NCI-H69 (cell line): Measurements from ENCODE around the gene GRK3.

Experiments
- DNase-seq: peaks from one replicate; lab custom pipeline; 2025; lab: John Stamatoyannopoulos, UW

GRK3 gene

DNA sequence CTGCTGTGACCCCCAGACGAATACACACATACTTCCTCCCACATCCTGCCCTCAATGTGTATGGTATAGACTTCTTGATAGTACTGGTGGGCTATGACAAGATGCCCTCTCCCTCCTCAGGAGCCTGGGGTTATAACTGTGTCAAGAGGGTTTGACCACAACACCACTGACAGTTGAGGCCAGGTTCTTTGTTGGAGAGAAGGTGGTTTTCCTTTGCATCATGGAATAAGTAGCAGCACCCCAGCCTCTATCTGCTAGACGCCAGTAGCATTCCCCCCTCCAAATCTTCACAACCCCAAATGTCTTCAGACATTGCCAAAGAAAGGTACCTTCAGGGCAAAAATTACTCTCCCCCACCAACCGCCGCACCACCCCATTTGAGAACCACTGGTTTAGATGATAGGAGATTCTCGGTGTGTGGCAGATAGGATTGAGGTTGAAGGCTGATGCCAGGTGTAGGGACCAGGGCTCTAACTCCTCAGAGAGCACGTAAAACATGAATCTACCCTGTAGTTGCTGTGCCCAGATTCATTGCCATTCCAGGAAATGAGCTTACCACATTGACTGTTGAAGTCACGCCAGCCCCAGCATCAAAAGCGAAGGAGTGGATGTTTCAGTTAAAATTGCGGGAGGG, 172.0 kb downstream of the GRK3 start:
- no peak for DNase-seq

DNA sequence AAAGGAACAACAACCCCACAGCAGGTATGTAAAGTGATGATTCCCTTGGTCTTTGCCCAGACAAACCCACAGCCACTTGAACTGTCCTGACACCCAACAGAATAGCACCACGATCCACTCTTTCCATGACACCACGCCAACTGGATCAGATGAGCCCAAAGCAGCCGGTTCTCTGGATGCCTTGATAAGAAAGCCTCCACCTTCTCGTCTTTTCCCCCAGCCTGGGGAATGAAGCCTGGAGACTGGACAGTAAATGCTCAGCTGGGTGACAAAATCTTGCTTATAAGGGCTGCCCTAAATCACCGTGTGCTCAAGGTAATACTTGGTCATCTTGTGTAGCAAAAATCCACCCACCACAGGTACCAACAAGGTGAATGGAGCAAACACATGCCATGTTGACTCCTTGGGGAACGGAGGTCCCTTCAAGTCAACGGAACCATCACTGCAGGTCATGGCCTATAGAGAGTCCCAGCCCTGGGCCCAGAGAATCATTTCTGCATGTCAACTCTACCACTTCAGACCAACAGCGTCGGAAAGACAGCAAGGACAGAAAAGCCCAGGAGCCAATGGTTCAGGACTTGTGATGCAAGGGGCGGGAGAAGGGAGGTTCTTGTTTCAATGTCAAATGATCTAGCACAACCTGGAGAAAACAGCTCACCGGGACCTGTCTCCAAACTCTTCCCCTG, 175.3 kb downstream of the GRK3 start:
- no peak for DNase-seq

DNA sequence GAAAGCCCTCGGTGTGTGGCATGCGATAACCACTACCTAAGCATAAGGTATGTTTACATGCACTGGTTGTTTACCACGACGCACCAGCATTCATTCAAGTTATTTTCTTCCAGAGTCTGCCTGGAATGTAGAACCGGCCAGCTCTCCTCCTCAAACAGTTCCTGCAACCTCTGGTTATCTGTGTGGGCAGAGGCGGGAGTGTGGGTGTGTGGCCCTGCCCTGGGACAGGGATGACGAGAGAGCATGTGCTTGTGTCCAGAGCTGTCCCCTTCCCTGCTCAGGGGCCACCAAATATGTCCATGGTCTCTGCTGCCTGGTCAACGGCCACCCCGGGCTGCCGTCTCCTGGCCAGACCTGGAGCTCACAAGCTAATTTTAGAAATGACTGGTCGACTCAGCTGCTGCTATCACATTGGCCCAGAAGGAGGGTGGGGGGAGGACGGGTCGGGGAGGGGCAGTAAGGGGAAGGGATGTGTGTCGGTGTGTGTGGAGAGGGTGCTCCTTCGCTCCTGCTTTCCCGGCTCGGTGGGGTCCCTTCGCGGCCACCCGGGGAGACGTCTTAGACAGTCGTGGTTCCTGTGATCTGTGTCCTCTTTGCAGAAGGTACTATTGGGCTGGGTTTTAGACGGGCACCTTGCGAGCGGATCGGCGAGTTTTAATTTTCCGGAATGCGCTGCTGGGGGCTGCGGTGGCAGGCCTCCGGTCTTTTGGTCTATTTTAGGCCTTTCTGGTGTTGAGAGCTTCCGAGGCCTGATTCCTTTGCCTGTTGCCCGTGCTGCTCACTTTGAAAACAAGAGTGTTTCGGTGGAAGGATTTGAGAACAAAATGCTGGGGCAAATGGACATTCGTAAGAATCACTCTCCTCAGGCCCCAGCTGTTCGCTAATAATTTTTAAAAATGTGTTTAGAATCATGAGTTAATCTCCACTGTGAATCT, 177.5 kb downstream of the GRK3 start, which contains the start of gene MYO18B:
MYO18B (plus strand) TSS at position 497 of the 935 bp plus-strand sequence. CDS start 18,905 bp downstream, outside the sequence.
- DNase-seq: no peak

DNA sequence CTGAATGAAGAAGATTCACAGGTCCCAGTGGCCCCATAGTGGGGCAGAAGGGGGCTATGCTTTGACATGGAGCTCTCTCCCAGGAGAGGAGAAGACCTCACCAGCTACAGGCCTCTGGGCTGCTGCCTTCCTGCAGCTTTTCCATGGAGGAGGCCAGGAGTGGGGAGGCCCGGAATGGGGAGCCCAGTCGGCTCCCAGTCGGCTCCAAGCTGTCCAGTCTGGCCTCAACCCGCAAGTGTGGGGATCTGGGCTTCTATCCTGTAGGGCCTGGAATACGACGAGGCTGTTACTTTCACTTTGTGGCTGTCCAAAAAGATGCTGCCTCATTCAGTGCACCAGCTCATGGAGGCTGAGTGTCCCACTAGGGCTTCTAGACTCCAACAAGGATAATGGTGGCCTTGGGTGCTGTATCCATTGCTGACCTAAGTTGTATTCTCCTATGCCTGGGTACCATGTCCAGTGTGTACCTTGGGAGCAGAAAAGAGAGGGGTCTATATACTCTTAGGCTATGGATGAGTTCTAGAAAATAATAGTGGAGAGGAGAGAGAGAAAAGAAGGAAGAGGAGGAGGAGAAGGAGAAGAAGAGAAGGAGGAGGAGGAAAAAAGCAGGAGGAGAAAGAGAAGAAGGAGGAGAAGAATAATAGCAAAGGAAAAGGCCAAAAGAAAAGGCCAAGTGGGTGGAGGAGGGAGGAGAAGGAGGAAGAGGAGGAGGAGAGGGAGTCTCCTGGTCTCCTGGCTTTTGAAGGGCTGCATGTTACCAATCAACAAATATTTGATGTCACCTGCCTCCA, 178.6 kb downstream of the GRK3 start:
- DNase-seq: no peak

DNA sequence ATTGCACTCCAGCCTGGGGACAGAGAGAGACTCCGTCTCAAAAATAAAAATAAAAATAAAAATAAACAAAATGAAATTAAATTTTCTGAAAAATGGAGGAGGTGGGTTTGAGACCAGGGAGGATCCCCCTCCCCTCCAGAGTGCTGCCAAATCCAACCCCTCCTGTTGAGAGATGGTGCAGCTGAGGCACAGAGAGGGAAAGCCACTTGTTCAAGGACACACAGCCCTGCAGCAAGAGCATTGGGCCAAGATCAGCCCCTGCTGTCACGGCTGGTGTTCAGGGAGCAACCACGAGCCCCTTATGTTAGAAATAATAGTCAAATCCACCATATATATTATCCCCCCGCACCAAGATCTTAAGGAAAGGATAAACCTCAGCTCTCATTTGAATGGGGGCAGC, 180.2 kb downstream of the GRK3 start:
- DNase-seq: no peak

DNA sequence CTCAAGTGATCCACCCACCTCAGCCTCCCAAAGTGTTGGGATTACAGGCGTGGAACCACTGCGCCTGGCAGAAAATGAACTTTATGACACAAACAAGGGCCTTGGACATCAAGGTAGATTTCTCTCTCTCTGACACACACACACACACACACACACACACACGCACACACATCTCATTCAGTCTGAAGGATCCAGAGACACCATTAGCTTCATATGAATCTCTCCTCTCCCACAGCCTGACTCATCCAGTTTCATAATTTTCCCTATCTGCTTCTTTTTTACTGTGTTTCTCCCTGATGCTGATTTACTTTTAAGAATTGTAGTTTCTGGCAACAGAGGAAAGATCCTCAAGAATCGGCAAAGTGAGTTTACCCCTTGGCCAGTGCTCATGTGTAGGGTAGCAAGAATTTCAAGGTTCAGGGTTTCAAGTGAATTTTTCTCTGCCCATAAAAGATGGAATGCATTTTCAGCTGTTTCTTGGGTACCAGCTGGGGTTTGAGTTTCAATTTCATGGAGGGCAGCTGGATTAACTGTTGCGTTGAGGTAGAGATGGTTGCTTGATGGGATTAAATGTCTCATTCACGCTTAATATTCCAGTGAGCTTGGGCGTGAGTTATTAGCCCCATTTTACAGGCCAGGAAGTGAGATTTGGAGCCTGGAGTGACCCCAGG, 181.0 kb downstream of the GRK3 start:
- no peak for DNase-seq

DNA sequence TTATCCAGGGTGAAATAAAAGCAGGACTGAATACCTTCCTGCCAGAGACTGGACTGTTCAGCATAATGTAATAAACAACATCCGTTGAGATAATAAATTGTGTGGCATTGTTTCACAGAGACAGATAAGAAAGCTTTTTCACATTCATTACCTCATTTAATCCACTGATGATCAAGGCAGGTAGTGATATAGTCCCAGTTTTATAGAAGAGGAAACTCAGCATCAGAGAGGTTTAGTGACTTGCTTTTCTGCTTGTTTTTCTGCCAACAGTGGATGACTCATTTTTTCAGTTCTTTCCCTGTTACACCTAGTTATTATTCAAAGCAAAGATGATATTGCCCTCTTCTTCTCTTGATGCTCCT, 181.5 kb downstream of the GRK3 start:
- no peak for DNase-seq

DNA sequence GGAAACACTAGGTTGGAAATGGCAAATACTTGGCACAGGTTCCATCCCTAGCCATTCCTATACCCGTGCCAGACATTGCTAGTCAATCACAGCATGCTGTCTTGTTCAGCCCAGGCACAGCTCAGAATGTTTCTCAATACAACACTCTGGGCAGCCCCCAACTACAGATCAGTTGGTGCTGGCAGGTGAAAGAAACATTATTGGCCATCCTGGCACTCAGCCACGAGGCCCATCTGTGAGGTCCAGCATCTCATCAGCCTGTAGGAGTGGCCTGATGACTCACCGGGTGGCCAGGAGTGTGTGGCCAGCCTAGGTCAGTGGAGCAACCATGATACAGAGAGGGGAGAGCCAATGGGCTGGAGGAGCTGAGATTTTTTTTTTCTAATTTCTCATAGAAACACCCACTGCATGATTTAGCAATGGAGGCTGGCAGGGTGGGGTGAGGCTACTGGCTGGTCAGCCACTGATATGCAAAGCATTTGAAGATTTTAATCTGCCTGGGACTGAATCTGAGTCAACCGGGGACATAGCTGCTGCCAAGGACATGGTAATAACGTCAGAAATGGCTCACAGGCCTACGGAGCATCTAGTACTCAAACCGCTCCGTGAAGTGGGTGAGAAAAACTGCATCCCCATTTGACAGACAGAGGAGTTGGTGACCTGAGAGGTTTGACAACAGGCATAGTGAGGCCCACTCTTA, 182.9 kb downstream of the GRK3 start:
- DNase-seq: peak; percentile 79

DNA sequence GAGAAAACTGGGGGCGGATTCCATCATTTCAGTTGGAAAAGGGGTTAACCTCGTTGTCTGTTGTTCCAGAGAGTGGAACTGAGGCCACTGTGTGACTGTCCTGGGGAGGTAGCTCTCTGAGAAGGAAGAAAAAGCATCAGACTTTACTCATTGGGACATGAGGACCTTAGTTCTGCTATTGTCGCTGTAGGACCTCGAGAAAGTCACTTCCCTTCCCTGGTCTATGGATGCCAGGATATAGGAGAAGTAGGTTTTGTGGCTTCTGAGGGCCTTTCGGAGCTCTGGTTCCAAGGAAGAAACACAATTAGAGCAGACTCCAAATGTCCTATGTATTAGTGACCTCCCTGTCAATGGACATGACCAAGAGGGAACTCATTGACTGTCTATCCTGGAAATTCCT, 183.7 kb downstream of the GRK3 start:
- no peak for DNase-seq

DNA sequence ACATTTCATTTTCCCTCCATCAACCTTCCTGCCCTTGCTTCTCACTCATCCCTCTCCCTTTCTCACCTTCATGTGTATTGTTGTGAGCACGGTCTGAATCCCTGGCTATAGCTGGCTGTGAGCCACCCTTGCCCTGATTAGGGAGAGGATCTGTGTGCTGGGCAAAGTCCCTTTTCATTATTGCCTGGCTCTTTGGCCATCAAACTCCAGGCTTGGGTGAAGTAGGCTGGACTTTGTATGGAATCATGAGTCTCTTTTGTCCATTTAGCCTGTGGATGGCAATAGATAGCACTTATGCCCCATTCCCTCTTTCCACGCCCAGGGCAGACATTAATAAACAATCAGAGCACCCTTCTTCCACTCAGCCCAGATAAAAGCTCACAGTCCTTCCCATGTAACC, 184.2 kb downstream of the GRK3 start:
- no peak for DNase-seq

DNA sequence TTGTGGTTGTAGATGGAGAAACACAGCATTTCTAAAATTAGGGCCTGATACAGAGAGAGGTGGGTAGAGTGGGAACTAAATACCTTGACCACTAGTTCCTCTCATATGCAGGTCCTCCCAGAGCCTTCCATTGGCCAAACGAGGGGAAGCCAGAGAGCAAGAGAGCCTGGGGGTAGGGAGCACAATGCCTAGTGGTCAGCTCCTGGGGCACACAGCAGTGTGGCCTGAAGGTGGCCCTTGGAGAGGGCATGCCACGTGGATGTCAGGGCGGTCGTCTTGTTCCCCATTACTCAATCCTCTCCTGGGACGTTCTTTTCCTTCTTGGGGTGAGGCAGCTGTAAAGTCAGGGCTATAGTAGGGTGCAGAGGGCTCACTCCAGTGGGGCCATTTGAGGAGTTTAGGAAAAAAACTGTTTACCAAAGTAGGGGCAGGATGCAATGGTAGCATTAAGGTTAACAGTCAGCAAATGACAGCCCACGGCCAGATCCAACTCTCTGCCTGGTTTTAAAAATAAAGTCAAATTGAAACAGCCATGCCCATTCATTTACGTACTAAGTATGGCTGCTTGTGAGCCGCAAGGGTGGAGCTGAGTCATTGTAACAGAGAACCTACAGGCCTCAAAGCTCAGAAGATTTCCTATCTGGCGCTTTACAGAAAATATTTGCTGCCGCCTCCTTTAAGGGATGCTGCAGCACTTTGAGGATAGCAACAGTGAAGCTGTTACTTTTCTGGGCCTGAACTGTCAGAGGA, 185.1 kb downstream of the GRK3 start:
- no peak for DNase-seq

DNA sequence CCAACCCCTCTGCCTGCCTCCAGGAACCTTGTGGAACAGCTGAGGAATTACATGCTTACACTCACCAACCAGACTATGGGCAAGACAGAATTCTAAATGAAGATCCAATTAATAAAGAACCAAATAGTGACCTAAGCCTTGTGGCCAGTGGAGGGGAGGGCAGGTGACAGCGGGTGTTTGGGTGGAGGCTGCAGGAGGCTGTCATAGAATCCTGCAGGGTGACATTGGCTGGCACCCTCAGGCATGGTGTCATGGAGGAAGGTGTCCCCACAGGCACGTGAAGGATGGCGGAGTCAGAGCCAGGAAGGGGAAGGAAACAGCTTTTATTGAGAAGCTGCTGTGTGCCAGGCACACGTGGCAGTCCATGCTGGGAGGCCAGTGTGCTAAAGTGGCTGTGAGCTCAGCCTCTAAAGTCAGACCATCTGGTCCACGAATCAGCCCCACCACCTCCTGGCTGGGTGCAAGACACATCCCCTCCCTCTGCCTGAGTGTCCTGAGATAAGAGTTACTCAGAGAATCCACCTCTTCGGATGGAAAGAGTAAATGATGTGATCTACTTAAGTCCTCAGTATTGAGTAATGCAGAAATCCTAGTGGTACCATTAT, 186.2 kb downstream of the GRK3 start:
- DNase-seq: peak; percentile 40

DNA sequence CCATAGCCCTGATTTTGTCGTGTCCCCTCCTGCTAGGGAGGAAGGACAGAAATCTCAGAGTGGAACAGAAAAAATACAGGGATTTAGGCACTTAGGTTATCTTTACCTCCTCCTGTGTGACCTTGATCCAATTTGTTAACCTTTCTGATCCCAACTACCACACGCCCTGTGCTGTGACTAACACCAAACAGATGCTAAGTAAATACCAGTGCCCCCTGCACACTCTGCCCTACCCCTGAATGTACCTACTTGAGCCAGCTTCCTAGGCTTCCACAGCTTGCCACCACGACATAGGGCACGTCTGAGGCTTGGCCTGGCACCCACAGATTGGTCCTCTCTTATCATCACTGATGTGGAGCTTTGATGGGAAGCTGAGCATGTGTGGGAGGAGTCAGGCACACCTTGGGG, 186.7 kb downstream of the GRK3 start:
- no peak for DNase-seq

DNA sequence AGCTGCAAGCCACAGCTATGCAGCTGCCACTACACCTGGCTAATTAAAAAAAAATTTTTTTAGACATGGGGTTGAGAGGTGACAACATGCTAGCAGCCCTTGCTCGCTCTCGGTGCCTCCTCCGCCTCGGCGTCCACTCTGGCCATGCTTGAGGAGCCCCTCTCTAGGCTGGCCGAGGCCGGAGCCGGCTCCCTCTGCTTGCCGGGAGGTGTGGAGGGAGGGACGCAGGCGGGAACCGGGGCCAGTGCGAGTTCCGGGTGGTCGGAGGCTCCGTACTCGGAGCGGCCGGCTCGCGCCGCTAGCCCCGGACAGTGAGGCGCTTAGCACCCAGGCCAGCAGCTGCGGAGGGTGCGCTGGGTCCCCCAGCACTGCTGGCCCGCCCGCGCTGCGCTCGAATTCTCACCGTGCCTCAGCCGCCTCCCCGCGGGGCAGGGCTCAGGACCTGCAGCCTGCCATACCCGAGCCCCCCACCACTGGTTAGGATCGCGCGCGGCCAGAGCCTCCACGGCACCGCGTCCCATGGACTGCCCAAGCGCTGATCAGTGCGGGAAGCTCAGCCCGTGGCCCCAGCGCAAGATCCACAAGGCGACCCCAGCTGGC, 188.2 kb downstream of the GRK3 start:
- DNase-seq: no peak

DNA sequence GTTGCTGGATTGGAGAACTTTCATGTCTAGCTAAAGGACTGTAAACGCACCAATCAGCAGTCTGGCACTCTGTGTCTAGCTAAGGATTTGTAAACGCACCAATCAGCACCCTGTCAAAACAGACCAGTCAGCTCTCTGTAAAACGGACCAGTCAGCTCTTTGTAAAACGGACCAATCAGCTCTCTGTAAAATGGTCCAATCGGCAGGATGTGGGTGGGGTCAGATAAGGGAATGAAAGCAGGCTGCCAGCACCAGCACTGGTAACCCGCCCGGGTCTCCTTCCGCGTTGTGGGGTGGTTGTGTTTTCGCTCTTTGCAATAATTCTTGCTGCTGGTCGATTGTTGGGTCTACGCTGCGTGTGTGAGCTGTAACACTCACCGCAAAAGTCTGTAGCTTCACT, 188.8 kb downstream of the GRK3 start:
- DNase-seq: no peak

DNA sequence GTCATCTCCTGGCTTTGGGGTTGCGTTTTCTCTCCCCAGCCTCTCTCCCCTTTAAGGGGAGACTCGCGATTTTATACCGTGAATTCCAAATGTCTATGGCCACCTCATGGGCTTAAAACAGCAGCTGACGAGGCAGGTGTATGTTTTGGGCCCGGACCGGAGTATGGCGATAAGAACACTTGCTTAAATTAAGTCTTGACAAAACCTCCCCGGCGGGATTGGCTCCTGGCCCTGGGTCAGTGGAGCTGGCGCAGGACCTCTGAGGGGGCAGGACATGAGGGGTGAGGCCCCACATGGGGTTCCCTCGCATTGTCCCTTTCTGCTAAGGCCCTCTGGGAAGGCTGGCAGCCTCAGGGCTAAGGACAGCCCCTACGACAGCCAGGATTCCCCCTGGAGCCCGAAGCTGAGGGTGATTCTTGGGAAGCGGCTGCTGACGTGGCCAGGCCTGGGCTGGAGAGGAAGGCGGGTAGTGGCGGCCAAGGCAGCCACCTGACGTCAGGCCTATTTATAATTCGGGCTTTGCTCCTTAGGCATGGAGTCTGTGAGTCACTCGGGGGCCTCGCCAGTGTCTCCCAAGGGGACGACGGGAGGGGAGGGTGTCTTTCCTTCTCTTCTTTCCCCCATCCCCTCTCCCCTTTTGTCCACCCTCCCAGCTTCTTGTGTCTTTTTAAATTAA, 190.2 kb downstream of the GRK3 start:
- DNase-seq: no peak

DNA sequence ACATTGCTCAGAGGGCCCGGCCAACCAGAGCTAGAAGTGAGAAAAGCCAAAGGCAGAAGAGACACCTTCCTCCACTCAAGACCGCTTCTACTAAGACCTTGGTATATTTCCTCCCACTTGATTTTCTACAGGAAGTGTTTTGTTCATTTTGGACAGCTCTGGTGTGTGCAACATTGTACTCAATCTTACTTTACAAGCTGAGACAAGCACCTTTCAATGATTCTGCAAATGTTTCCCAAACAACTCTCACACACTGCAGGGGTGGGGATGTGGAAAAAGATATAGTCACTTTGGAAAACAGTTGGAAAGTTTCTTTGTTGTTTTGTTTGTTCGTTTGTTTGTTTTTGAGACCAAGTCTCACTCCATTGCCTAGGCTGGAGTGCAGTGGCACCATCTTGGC, 193.2 kb downstream of the GRK3 start:
- no peak for DNase-seq

DNA sequence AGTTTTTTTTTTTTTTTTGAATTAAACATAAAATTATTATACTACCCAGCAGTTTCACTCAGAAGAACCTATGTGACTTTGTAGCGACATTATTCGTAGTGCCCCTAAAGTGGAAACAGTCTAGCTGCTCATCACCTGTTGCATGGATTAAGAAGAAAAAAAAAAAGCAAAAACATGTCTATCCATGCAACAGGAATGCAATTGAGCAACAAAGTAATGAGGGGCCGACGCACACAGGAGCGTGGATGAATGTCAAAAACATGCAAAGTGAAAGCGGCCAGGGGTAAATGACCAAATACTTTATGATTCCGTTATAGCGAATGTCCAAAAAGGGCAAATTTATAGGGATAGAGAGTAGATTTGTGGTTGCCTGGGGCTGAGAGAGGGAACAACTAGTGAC, 193.8 kb downstream of the GRK3 start:
- DNase-seq: no peak

DNA sequence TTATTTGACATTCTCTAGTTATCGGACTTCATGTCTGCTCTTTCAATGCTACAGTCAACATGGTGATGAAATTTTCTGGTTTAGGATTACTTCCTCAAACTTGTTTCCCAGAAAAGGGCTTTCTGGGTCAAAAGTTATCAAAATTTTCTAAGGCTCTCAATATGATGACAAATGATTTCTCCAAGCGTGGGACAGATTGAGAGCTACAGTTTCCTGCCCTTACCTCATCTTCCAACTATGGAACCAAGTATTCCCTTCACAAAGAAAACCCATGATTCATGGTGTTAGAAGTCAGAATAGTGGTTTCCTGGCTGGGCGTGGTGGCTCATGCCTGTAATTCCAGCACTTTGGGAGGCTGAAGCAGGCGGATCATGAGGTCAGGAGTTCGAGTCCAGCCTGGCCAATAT, 195.4 kb downstream of the GRK3 start:
- DNase-seq: no peak
